Liver (tissue), 9 donors: ENCODE measurements around the gene TTC39A. TPM values are rescaled to one million over a fixed set of nuclear protein-coding genes. Genes with fewer than 3 reads are reported as not detected.

Source experiments
- DNase-seq: peaks from one replicate; pipeline ENCODE4 v3.0.0-alpha.2; 2017; ENCODE audit warnings: low spot score
- H3K27ac ChIP-seq, 2 donors: one replicate each; pipeline ENCODE4 v1.7.0; 2013; ENCODE audit warnings: inconsistent platforms in 2 of 2, low read length in 2 of 2, control low read depth in 1 of 2, low read depth in 1 of 2, mild to moderate bottlenecking in 1 of 2
- H3K27me3 ChIP-seq, 4 donors: one replicate each; pipeline versions ENCODE4 v1.6.1 to v1.7.0; 2013; ENCODE audit warnings: low read length in 3 of 4, inconsistent platforms in 1 of 4, mild to moderate bottlenecking in 1 of 4, moderate library complexity in 1 of 4; ENCODE audit not compliant: control insufficient read depth in 4 of 4, insufficient read depth in 4 of 4
- H3K36me3 ChIP-seq, 4 donors: one replicate each; pipeline versions ENCODE4 v1.6.1 to v1.7.0; 2013; ENCODE audit warnings: low read length in 3 of 4, mild to moderate bottlenecking in 3 of 4, low read depth in 1 of 4, moderate library complexity in 1 of 4; ENCODE audit not compliant: control insufficient read depth in 4 of 4, insufficient read depth in 3 of 4
- H3K4me1 ChIP-seq, 4 donors: one replicate each; pipeline versions ENCODE4 v1.6.1 to v1.7.0; 2013; ENCODE audit warnings: low read length in 3 of 4, mild to moderate bottlenecking in 3 of 4, moderate library complexity in 1 of 4; ENCODE audit not compliant: control insufficient read depth in 4 of 4, insufficient read depth in 4 of 4
- H3K4me3 ChIP-seq, 3 donors: one replicate each; pipeline versions ENCODE4 v1.6.1 to v1.7.0; 2013; ENCODE audit warnings: low read length in 3 of 3, control low read depth in 1 of 3, low read depth in 1 of 3, mild to moderate bottlenecking in 1 of 3
- H3K9ac ChIP-seq, 2 donors: one replicate each; pipeline ENCODE4 v1.7.0; 2013; ENCODE audit warnings: low read length in 2 of 2, mild to moderate bottlenecking in 2 of 2, moderate library complexity in 2 of 2, control low read depth in 1 of 2, low read depth in 1 of 2
- H3K9me3 ChIP-seq, 4 donors: one replicate each; pipeline versions ENCODE4 v1.6.1 to v1.7.0; 2013; ENCODE audit warnings: low read length in 3 of 4; ENCODE audit not compliant: control insufficient read depth in 4 of 4
- EGR1 ChIP-seq, 2 donors: IDR thresholded peaks; 2 replicates each; pipeline ENCODE4 v1.6.1; 2016 to 2018; ENCODE audit warnings: antibody characterized with exemption in 2 of 2, low read depth in 2 of 2
- FOXA1 ChIP-seq: IDR thresholded peaks from 2 replicates; pipeline ENCODE4 v1.6.1; 2016; ENCODE audit warnings: antibody characterized with exemption
- FOXA2 ChIP-seq: IDR thresholded peaks from 2 replicates; pipeline ENCODE4 v1.6.1; 2016; ENCODE audit warnings: antibody characterized with exemption
- GABPA ChIP-seq, 2 donors: IDR thresholded peaks in 1 of 2; conservative IDR thresholded peaks in 1 of 2; 2 replicates each; pipeline ENCODE4 v1.6.1; 2016; ENCODE audit warnings: antibody characterized with exemption in 2 of 2, mild to moderate bottlenecking in 1 of 2, moderate library complexity in 1 of 2
- HNF4A ChIP-seq, 2 donors: conservative IDR thresholded peaks; 2 replicates each; pipeline ENCODE4 v1.6.1; 2016; ENCODE audit warnings: antibody characterized with exemption in 2 of 2, mild to moderate bottlenecking in 2 of 2
- HNF4G ChIP-seq: IDR thresholded peaks from 2 replicates; pipeline ENCODE4 v1.6.1; 2016; ENCODE audit warnings: antibody characterized with exemption
- JUND ChIP-seq, 2 donors: IDR thresholded peaks; 2 replicates each; pipeline ENCODE4 v1.6.1; 2016; ENCODE audit warnings: antibody characterized with exemption in 2 of 2
- MAX ChIP-seq: IDR thresholded peaks from 2 replicates; pipeline ENCODE4 v1.6.1; 2016; ENCODE audit warnings: antibody characterized with exemption
- NR2F2 ChIP-seq: IDR thresholded peaks from 2 replicates; pipeline ENCODE4 v1.6.1; 2016; ENCODE audit warnings: antibody characterized with exemption
- RAD21 ChIP-seq, 2 donors: IDR thresholded peaks; 2 replicates each; pipeline ENCODE4 v1.6.1; 2016; ENCODE audit warnings: antibody characterized with exemption in 2 of 2, mild to moderate bottlenecking in 2 of 2
- REST ChIP-seq: IDR thresholded peaks from 2 replicates; pipeline ENCODE4 v1.6.1; 2016; ENCODE audit warnings: antibody characterized with exemption, mild to moderate bottlenecking
- RXRA ChIP-seq, 2 donors: IDR thresholded peaks; 2 replicates each; pipeline ENCODE4 v1.6.1; 2017 to 2018; ENCODE audit warnings: antibody characterized with exemption in 2 of 2, mild to moderate bottlenecking in 1 of 2
- SP1 ChIP-seq: IDR thresholded peaks from 2 replicates; pipeline ENCODE4 v1.6.1; 2018; ENCODE audit warnings: antibody characterized with exemption, mild to moderate bottlenecking
- TAF1 ChIP-seq: conservative IDR thresholded peaks from 2 replicates; pipeline ENCODE4 v1.6.1; 2016; ENCODE audit warnings: antibody characterized with exemption, mild to moderate bottlenecking
- YY1 ChIP-seq: IDR thresholded peaks from 2 replicates; pipeline ENCODE4 v1.6.1; 2016; ENCODE audit warnings: antibody characterized with exemption, mild to moderate bottlenecking
- WGBS: extraction: QIAGEN DNeasy Blood & Tissue Kit; methylation state at CpG from one replicate; pipeline ENCODE4 v1.1.7; 2013; 5-methylcytosine and 5-hydroxymethylcytosine counted together
- polyA plus RNA-seq, 2 donors: library from polyadenylated mRNA; stranded (reverse) in 1 of 2; unstranded in 1 of 2; fragments of 200-250 nt in 1 of 2; fragments of >200 nt in 1 of 2; fragmentation: Nextera tagmentation in 1 of 2; extraction: Ambion mirVana in 1 of 2; gene quantifications; one replicate each; pipeline versions ENCODE4 v1.2.1 to v1.2.3, GENCODE V29; 2013 to 2015
- total RNA-seq, 2 donors: library from RNA; depleted of rRNA; stranded (reverse); fragments of >200 nt; gene quantifications; one replicate each; pipeline ENCODE4 v1.2.3, GENCODE V29; 2014
- TF ChIP-seq, protein P1 (sequence below): IDR thresholded peaks from 2 replicates; pipeline ENCODE4 v1.6.1; 2016; ENCODE audit warnings: antibody characterized with exemption
- TF ChIP-seq, protein P2 (sequence below): IDR thresholded peaks from 2 replicates; pipeline ENCODE4 v1.6.1; 2016; ENCODE audit warnings: antibody characterized with exemption
- TF ChIP-seq, protein P3 (sequence below): fragments of 150-350 bp; IDR thresholded peaks from 2 replicates; pipeline ENCODE4 v1.5.1; 2017; ENCODE audit warnings: improper control_type of control experiment, low read depth, low read length; ENCODE audit not compliant: missing input control
- donor health status: healthy.
- donor health status: healthy.
- donor health status: healthy.
- donor health status: healthy.
- donor health status: healthy.

TTC39A gene
- total and polyA plus RNA-seq, 4 donors: 0.32 to 1.9 (median 1.4) TPM

GRCh38 chr1:51343624-51344023 lies 13.3 kb upstream of the TTC39A start:
- Histone ChIP-seq H3K27me3 (peaks cover 0 to 4% (median 0%) of the 10 kb centered on the region in 4 donors), H3K4me3 (no peak overlapping the region), H3K9me3 (no peaks in the 10 kb centered on the region), H3K9ac (no peak overlapping the region), H3K36me3 (no peaks in the 10 kb centered on the region), H3K27ac (no peak overlapping the region), H3K4me1 (peaks cover 0 to 8% (median 5%) of the 10 kb centered on the region in 4 donors)
- TF ChIP-seq FOXA2 (no peak), FOXA1 (no peak), MAX (no peak), RAD21 (IDR thresholded peaks at IDR 0.05) (no peak)
- 94% methylated on average over 3 of the region's 3 CpGs for WGBS
- DNase-seq: no peak

- Histone ChIP-seq H3K9ac (no peak overlapping the region), H3K4me1 (peaks cover 0 to 8% (median 5%) of the 10 kb centered on the region in 4 donors), H3K9me3 (no peaks in the 10 kb centered on the region), H3K27me3 (peaks cover 0 to 4% (median 0%) of the 10 kb centered on the region in 4 donors), H3K27ac (no peak overlapping the region), H3K4me3 (no peak overlapping the region), H3K36me3 (no peaks in the 10 kb centered on the region)
- TF ChIP-seq YY1 (no peak), SP1 (no peak), REST (no peak), RAD21 (IDR thresholded peaks at IDR 0.05) (no peak), RXRA (IDR thresholded peaks at IDR 0.05) (no peak), FOXA1 (no peak), TAF1 (no peak), EGR1 (IDR thresholded peaks at IDR 0.05; ENCODE audit: low read depth in 2 of 2) (no peak), JUND (IDR thresholded peaks at IDR 0.05) (no peak), GABPA (IDR thresholded peaks at IDR 0.05 in 1 of 2, conservative IDR thresholded peaks at IDR 0.05 in 1 of 2) (no peak), HNF4G (no peak), NR2F2 (no peak), MAX (no peak), HNF4A (conservative IDR thresholded peaks at IDR 0.05) (no peak), FOXA2 (no peak)
- TF ChIP-seq, protein P1, sequence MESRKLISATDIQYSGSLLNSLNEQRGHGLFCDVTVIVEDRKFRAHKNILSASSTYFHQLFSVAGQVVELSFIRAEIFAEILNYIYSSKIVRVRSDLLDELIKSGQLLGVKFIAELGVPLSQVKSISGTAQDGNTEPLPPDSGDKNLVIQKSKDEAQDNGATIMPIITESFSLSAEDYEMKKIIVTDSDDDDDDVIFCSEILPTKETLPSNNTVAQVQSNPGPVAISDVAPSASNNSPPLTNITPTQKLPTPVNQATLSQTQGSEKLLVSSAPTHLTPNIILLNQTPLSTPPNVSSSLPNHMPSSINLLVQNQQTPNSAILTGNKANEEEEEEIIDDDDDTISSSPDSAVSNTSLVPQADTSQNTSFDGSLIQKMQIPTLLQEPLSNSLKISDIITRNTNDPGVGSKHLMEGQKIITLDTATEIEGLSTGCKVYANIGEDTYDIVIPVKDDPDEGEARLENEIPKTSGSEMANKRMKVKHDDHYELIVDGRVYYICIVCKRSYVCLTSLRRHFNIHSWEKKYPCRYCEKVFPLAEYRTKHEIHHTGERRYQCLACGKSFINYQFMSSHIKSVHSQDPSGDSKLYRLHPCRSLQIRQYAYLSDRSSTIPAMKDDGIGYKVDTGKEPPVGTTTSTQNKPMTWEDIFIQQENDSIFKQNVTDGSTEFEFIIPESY: no peak
- TF ChIP-seq, protein P2, sequence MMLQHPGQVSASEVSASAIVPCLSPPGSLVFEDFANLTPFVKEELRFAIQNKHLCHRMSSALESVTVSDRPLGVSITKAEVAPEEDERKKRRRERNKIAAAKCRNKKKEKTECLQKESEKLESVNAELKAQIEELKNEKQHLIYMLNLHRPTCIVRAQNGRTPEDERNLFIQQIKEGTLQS: no peak
- TF ChIP-seq, protein P3, sequence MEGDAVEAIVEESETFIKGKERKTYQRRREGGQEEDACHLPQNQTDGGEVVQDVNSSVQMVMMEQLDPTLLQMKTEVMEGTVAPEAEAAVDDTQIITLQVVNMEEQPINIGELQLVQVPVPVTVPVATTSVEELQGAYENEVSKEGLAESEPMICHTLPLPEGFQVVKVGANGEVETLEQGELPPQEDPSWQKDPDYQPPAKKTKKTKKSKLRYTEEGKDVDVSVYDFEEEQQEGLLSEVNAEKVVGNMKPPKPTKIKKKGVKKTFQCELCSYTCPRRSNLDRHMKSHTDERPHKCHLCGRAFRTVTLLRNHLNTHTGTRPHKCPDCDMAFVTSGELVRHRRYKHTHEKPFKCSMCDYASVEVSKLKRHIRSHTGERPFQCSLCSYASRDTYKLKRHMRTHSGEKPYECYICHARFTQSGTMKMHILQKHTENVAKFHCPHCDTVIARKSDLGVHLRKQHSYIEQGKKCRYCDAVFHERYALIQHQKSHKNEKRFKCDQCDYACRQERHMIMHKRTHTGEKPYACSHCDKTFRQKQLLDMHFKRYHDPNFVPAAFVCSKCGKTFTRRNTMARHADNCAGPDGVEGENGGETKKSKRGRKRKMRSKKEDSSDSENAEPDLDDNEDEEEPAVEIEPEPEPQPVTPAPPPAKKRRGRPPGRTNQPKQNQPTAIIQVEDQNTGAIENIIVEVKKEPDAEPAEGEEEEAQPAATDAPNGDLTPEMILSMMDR: no peak
- no peak for DNase-seq
- WGBS: 93% methylated on average over 9 of the region's 9 CpGs
These were observed 12.3 kb upstream of the TTC39A start for GRCh38 chr1:51342591-51343206.
